Left lobe of liver (tissue), 2 donors: ENCODE data around the gene PITPNM3. TPM values are rescaled to one million over a fixed set of nuclear protein-coding genes. Genes with fewer than 3 reads are reported as not detected.

ENCODE experiments used
- ATAC-seq: fragments of 200-7000 bp; cut with Tn5 transposase; one replicate; pipeline ENCODE4 v1.9.1; 2020; ENCODE audit warnings: mild to moderate bottlenecking, moderate library complexity
- DNase-seq: peaks from one replicate; pipeline ENCODE4 v3.0.0-alpha.2; 2020; ENCODE audit warnings: low spot score
- total RNA-seq: library from RNA; stranded (reverse); gene quantifications from one replicate; pipeline ENCODE4 v1.2.1, GENCODE V29; 2021
- donor health status: DM: no; HTN: no; CAD: no; lungs with moderate emphysema.
- donor health status: DM: no; HTN: yes; CAD: no.

Gene PITPNM3
- total RNA-seq, 1 donor from 2014 or later: 1.8 TPM

DNA sequence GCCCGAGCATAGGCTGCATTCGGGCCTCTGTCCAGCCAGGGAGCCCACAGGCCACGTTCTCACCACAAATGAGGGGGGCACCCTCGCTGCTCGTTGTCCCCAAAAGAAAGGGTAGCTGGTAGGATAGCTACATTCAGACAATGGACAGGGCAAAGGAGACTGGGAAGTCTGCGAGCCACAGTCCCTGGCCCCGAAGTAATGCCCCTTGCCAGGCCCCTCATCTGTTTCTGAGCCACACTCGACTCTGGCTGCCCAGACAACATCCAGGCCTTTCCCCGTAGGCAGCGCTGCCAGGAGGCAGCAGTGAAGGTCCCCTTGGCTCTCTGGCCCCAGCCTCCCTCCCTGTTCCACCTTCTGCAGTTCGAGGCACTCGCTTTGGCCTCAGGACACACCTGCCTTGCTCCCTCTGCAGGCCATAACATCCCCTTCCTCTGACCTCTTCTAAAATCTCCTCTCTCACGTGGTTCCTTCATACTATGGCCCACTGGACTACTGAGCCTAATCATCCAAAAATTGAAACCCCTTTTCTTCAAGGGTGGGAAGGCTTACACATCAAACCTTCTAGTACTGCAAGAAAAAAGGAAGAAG, 133.6 kb downstream of the PITPNM3 start:
- DNase-seq (no peak), ATAC-seq (no peak)

DNA sequence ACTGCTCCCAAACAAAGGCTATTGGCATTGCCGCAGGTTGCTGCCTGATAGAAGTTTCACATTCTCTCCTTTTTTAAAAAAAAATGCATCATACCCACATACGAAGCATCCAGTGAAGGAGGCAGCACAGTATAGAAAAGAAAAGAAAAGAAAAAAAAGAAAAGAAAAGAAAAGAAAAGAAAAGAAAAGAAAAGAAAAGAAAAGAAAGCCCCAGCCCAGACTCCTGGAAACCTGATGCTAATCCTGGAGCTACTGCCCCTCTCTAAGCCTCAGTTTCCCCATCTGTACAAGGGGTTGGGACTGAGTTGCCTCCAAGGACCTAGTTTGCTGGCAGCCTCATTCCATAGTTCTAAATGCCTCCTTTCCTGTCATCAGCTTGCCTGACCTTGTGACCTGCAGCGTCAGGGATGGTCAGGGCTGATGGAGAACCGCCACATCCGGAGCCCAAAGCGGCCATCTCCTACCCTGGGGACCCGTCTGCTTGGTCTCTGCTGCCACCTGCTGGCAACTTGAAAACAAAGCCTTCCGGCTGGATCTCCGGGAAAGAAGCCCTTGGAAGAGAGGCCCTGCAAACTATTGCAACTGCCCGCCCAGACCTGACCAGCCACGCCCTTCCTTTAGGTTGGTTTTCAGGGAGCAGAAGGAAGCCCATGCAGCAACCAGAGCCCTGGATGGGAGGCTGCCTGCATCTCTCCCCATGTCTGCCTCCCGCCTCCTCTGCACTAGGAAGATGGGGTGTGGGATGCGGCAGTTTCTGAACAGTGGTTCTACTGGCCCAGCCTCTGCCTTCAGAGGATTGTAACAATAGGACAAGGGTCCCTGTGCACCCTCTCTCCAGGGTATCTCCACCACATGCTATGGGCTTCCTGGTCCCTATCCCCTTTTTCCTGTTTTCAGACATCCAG, 134.4 kb downstream of the PITPNM3 start:
- ATAC-seq: peak; percentile 98
- DNase-seq: peak; percentile 80

DNA sequence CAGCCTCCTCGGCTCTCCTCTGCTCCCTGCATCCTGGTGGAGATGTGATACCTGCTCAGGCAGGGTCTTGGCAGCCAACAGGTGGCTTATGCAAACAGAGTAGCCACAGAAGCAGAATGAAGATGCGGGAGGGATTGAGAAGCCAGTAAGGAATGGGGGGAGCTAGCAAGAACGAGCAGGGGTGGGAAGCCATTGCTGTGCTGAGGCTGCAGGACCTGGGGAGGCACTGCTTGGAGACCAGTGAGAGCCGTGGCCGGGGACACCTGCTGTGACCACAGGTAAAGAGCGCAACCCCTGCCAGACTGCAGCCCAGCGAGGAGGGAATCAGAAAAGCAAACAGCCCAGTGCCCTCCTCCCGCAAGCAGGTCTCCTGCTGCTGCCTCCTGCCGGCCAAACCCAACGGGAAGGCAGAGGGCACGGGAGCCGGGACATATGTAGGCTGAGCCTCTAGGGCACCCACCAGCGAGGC, 136.1 kb downstream of the PITPNM3 start:
- no peak for DNase-seq
- ATAC-seq: peak; percentile 24

DNA sequence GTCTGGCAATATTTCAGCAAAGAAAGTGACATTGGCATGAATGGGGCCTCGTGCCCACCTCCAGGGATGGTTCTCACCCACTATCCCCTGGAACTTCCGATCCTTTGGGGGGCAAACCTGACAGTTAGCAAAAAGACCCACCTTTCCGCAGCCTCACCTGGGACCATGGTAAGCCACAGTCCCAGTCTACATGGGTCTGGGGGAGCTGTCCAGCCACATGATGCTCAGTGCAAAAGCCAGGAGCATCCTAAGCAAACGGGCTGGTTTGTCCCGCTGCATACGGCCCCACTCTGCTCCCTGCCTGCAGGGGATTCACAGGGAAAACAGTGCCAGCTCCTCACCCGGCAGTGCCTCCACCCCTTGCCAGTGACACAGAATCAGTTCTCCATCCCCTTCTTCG, 140.7 kb downstream of the PITPNM3 start:
- ATAC-seq: no peak
- no peak for DNase-seq

DNA sequence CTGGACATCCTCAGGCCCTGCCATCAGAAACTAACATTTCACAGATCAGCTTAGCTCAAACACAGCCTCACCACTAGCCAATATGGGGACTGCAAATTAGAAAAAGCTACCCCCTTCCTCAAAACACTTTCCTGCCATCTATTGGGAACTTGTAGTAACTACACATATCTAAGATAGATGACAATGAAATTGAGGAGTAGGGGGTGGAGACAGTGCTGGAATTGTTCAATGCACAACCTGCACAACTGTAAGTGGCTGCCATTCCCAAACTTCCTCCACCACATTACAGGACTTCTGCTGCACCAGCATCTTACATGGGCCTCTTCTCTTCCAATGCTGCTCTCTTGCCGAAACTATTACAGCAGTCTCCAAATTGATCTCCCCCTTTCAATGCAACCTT, 143.3 kb downstream of the PITPNM3 start:
- DNase-seq (no peak), ATAC-seq (peak; percentile 68)

DNA sequence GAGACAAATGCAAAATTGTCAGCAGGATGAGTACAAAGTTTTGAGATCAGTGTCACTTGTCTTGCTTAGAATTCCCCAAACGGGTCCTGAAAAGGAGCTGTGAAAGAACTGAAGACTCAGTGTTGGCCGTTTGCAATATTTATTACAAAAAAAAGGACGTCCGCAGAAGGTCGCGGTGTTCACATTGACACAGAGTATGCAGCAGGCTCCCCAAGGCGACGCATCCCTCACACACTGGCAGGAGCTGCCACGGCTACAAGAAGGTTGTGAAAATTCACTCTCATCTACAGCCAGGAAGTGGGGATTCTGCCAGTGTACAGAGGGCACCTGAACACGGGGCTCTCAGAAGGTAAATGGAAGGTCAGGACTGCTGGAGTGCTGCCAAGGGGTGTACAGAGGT, 147.6 kb downstream of the PITPNM3 start:
- ATAC-seq: no peak
- DNase-seq: no peak

DNA sequence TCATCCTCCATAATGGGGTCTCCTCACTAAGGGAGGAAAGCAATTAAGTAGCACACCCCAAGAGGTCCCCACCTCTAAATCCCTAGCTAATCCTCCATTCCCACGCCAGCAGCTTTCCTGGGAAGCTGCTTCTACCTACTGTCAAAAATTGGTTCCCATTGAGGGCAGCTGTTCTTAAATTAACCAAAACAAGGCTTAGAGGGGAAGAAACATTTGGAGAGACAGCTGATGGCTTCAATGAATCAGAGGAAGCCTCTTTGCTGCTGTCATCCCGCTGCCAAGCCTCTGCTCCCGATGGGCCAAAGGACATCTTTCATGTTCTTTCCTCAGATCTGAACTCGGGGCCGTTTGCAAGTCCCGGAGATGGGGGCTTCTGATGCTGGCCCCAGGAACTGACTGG, 148.1 kb downstream of the PITPNM3 start:
- ATAC-seq (no peak), DNase-seq (no peak)

DNA sequence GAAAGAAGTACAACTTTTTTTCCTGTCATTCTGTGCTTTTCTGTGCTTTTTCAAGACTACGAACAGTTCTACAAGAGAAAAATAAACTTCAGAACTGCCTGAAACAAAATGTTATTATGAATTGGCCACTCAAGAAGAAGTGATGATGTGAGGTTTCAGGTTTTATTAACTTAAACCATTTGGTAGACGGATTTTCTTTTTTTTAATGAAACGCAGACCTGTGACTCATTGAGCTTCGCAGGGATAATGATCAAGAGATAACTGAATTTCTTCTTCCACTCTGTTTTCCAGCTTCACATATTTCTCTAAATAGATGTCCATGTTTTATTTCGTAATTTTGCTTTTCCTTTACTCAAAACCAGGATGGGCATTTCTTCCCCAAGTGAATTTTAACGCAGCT, 154.1 kb downstream of the PITPNM3 start:
- ATAC-seq: no peak
- no peak for DNase-seq

Other genes with a start within 250 kb of the PITPNM3 start
- gene AIPL1, start 121.4 kb downstream of the PITPNM3 start, total RNA-seq: not detected
- 0.23 TPM for gene PIMREG, start 112.1 kb downstream of the PITPNM3 start, total RNA-seq
- 3.1 TPM for gene KIAA0753, start 84.2 kb upstream of the PITPNM3 start, total RNA-seq
- gene TXNDC17, start 84.5 kb upstream of the PITPNM3 start, total RNA-seq: 59.2 TPM
- 6.5 TPM for gene MED31, start 95.0 kb upstream of the PITPNM3 start, total RNA-seq
- 1.9 TPM for gene C17orf100, start 95.2 kb upstream of the PITPNM3 start, total RNA-seq
- 273 TPM for gene SLC13A5, start 156.8 kb upstream of the PITPNM3 start, total RNA-seq
- 27.2 TPM for gene XAF1, start 199.5 kb upstream of the PITPNM3 start, total RNA-seq
- gene FBXO39, start 219.7 kb upstream of the PITPNM3 start, total RNA-seq: 0.13 TPM